HepG2 (cell line): ENCODE results near the gene SLC19A1. TPM values are rescaled to one million over a fixed set of nuclear protein-coding genes. Genes with fewer than 3 reads are reported as not detected.

ENCODE experiments used
- ARID5B ChIP-seq: IDR thresholded peaks from 2 replicates; pipeline ENCODE4 v1.4.0; 2020; ENCODE audit warnings: mild to moderate bottlenecking, missing genetic modification reagents
- BCL6 ChIP-seq: IDR thresholded peaks from 2 replicates; pipeline ENCODE4 v1.6.1; 2016; ENCODE audit warnings: missing genetic modification reagents, missing compliant biosample characterization
- CEBPB ChIP-seq: IDR thresholded peaks from 2 replicates; pipeline ENCODE4 v1.6.1; 2011; ENCODE audit warnings: low read depth, low read length, improper control_type of control experiment, borderline replicate concordance
- DNMT3B ChIP-seq: conservative IDR thresholded peaks from 2 replicates; pipeline ENCODE4 v1.6.1; 2016; ENCODE audit warnings: missing biosample characterization, control low read depth
- FLYWCH1 ChIP-seq: sonication (generic); formaldehyde crosslinking; IDR thresholded peaks from 2 replicates; pipeline ENCODE4 v1.8.1; 2023; ENCODE audit warnings: mild to moderate bottlenecking, missing genetic modification reagents
- FOXP1 ChIP-seq, 2 experiments: fragments of 450-650 bp in 1 of 2; IDR thresholded peaks; 2 replicates each; pipeline ENCODE4 v1.6.1; 2017 to 2018; ENCODE audit warnings: antibody characterized with exemption in 1 of 2
- KLF16 ChIP-seq, 2 experiments: sonication (generic) in 1 of 2; formaldehyde crosslinking in 1 of 2; IDR thresholded peaks; 2 replicates each; pipeline versions ENCODE4 v1.6.1 to v1.8.0; 2016 to 2023; ENCODE audit warnings: missing genetic modification reagents in 2 of 2, missing compliant biosample characterization in 1 of 2
- MAFG ChIP-seq: sonication (generic); formaldehyde crosslinking; IDR thresholded peaks from 2 replicates; pipeline ENCODE4 v1.5.1; 2020; ENCODE audit warnings: mild to moderate bottlenecking, missing genetic modification reagents
- MAX ChIP-seq: IDR thresholded peaks from 2 replicates; pipeline ENCODE4 v1.6.1; 2012; ENCODE audit warnings: inconsistent platforms
- NR3C1 ChIP-seq: sonication (generic); formaldehyde crosslinking; IDR thresholded peaks from 2 replicates; pipeline ENCODE4 v1.4.0; 2020; ENCODE audit warnings: missing genetic modification reagents
- PCBP1 ChIP-seq: fragments of 200-400 bp; formaldehyde crosslinking; IDR thresholded peaks from 2 replicates; pipeline ENCODE4 v1.6.1; 2017; ENCODE audit warnings: mild to moderate bottlenecking, low read depth, low read length, borderline replicate concordance
- SKI ChIP-seq: fragments of 450-650 bp; IDR thresholded peaks from one replicate; pipeline ENCODE4 v1.6.1; 2018; ENCODE audit warnings: mild to moderate bottlenecking; ENCODE audit not compliant: partially characterized antibody
- SP1 ChIP-seq, 2 experiments: fragments of 450-650 bp in 1 of 2; sonication (generic) in 1 of 2; formaldehyde crosslinking in 1 of 2; IDR thresholded peaks; 2 replicates each; pipeline versions ENCODE4 v1.4.0 to v1.6.1; 2016 to 2020; ENCODE audit warnings: missing genetic modification reagents in 1 of 2
- ZBTB43 ChIP-seq: sonication (generic); formaldehyde crosslinking; conservative IDR thresholded peaks from 2 replicates; pipeline ENCODE4 v1.4.0; 2020; ENCODE audit warnings: missing genetic modification reagents
- ZNF337 ChIP-seq: sonication (generic); formaldehyde crosslinking; IDR thresholded peaks from 2 replicates; pipeline ENCODE4 v1.5.1; 2020; ENCODE audit warnings: missing genetic modification reagents, low read depth, mild to moderate bottlenecking, borderline replicate concordance
- ZNF496 ChIP-seq: sonication (generic); formaldehyde crosslinking; IDR thresholded peaks from 2 replicates; pipeline ENCODE4 v1.8.1; 2023; ENCODE audit warnings: mild to moderate bottlenecking, moderate library complexity, missing genetic modification reagents; ENCODE audit not compliant: insufficient replicate concordance
- ZNF891 ChIP-seq: sonication (generic); formaldehyde crosslinking; IDR thresholded peaks from 2 replicates; pipeline ENCODE4 v1.5.0; 2020; ENCODE audit warnings: mild to moderate bottlenecking, missing genetic modification reagents
- polyA plus RNA-seq, 8 experiments: library from polyadenylated mRNA; depleted of rRNA in 3 of 8; stranded (reverse) in 7 of 8; unstranded in 1 of 8; fragments of >200 nt; fragmentation: Illumina TruSeq in 4 of 8; extraction: Trizol in 4 of 8; gene quantifications; 2 replicates each; pipeline versions ENCODE4 v1.2.1 to v1.2.3, GENCODE V29; 2011 to 2016; ENCODE audit warnings: low read depth in 4 of 8, missing spikeins in 1 of 8, mixed read lengths in 1 of 8; ENCODE audit not compliant: insufficient read depth in 1 of 8
- total RNA-seq, 5 experiments: library from RNA; depleted of rRNA; stranded (reverse); fragments of >200 nt; fragmentation: Illumina TruSeq; extraction: Trizol; gene quantifications; 2 replicates each; pipeline ENCODE4 v1.2.3, GENCODE V29; 2016; ENCODE audit warnings: low read depth in 1 of 5
- TF ChIP-seq, protein P1 (sequence below), 2 experiments: sonication (generic) in 1 of 2; formaldehyde crosslinking in 1 of 2; IDR thresholded peaks; 2 replicates each; pipeline versions ENCODE4 v1.4.0 to v1.6.1; 2018 to 2020; ENCODE audit warnings: missing genetic modification reagents in 2 of 2, borderline replicate concordance in 1 of 2, low read depth in 1 of 2, mild to moderate bottlenecking in 1 of 2, missing biosample characterization in 1 of 2
- TF ChIP-seq, protein P2 (sequence below): IDR thresholded peaks from 2 replicates; pipeline ENCODE4 v1.6.1; 2018; ENCODE audit warnings: missing genetic modification reagents

SLC19A1 gene
- total and polyA plus RNA-seq, 2 of the 13 experiments (the other 11 are each of a cell fraction or from before 2014, with no cell fraction given) = 21.8 to 23.0 TPM

DNA sequence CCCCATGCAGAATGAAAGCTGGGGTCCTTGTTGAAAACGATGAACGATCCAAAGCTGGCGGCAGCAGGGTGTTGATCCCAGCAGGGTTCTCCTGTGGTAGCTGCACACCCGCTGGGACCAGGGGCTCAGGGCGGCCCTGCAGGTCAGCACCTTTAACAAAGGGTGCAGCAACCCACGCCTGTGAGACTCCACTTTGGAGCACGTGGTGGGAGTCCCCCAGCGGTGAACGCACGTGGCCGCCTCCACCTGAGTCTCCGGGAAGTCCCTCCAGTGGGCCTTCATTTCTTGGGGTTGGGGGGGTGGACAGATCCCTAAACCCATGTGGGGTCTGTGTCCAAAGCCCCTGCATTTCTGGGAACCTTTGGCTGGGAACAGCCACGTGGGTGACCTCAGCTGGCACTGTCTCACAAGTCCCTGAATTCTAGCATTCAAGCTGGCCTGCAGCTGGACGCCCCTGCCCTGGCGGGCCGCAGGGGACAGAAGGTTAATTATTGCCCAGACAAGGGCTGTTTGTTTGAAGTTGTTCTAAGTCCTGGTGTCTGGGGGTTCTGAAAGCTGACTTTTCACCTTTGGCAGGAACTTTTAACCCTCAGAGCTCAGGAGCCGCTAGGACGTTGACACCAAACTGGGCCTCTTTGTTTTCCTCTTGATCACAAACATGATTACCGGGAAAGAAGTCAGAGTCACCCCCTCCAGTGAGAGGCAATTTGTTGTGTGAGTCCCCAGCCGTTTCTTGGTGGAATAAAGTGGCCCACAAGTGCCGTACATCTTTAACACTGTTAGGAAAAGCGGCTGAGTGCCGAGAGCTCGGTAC, 72.8 kb downstream of the SLC19A1 start (continued):
- TF ChIP-seq FOXP1 (IDR thresholded peaks at IDR 0.05) (0 out of 2 replicates have a peak, but pooled peaks have one; percentile 61), FOXP1 (CRISPR knock-in tag; IDR thresholded peaks at IDR 0.05) (peak; percentile 97), NR3C1 (no peak), ZNF496 (CRISPR knock-in tag) (no peak), SP1 (IDR thresholded peaks at IDR 0.05) (no peak), SP1 (CRISPR knock-in tag; IDR thresholded peaks at IDR 0.05) (peak; percentile 12; the same call in 1 of the 2 replicates), BCL6 (CRISPR knock-in tag) (peak; percentile 90), MAFG (CRISPR knock-in tag) (no peak), ARID5B (peak; percentile 86), MAX (no peak), FLYWCH1 (no peak), PCBP1 (0 out of 2 replicates have a peak, but pooled peaks have one; percentile 3), ZNF891 (CRISPR knock-in tag) (no peak), CEBPB (no peak), ZBTB43 (CRISPR knock-in tag) (peak; percentile 96), DNMT3B (CRISPR knock-in tag) (peak; percentile 29; the same call in 1 of the 2 replicates), SKI (peak; percentile 99), ZNF337 (CRISPR knock-in tag) (0 out of 2 replicates have a peak, but pooled peaks have one; percentile 87), KLF16 (CRISPR knock-in tag; IDR thresholded peaks at IDR 0.05) (peak in 1 of 2 experiments; percentile 81; a peak in 1 of 4 replicates)
- TF ChIP-seq, protein P1, sequence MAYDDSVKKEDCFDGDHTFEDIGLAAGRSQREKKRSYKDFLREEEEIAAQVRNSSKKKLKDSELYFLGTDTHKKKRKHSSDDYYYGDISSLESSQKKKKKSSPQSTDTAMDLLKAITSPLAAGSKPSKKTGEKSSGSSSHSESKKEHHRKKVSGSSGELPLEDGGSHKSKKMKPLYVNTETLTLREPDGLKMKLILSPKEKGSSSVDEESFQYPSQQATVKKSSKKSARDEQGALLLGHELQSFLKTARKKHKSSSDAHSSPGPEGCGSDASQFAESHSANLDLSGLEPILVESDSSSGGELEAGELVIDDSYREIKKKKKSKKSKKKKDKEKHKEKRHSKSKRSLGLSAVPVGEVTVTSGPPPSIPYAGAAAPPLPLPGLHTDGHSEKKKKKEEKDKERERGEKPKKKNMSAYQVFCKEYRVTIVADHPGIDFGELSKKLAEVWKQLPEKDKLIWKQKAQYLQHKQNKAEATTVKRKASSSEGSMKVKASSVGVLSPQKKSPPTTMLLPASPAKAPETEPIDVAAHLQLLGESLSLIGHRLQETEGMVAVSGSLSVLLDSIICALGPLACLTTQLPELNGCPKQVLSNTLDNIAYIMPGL (CRISPR knock-in tag; IDR thresholded peaks at IDR 0.05; ENCODE audit: borderline replicate concordance in 1 of 2, low read depth in 1 of 2) = peak in 1 of 2 experiments; percentile 46; a peak in 2 of 4 replicates
- TF ChIP-seq, protein P2, sequence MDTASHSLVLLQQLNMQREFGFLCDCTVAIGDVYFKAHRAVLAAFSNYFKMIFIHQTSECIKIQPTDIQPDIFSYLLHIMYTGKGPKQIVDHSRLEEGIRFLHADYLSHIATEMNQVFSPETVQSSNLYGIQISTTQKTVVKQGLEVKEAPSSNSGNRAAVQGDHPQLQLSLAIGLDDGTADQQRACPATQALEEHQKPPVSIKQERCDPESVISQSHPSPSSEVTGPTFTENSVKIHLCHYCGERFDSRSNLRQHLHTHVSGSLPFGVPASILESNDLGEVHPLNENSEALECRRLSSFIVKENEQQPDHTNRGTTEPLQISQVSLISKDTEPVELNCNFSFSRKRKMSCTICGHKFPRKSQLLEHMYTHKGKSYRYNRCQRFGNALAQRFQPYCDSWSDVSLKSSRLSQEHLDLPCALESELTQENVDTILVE (CRISPR knock-in tag) = peak; percentile 14; the same call in 1 of the 2 replicates
